ENCODE results near the gene SYCP3.

Gene SYCP3

GRCh38 chr12:101768781-101769180 is 29.5 kb upstream of the SYCP3 start:
- no peak for TF ChIP-seq CTCF (IDR thresholded peaks at IDR 0.05; ENCODE audit: insufficient read depth, low read length, poor library complexity, severe bottlenecking)
- Histone ChIP-seq H3K27me3 (replicated peaks; ENCODE audit: control insufficient read depth, insufficient read depth, low read length) (no peaks in the 10 kb centered on the region), H3K4me3 (replicated peaks; ENCODE audit: low read depth, low read length) (no peak overlapping the region), H3K36me3 (ENCODE audit: control insufficient read depth, insufficient read depth, low read length) (peaks cover 1% of the 10 kb centered on the region)
- no peak for DNase-seq (ENCODE audit: extremely low read depth, insufficient read length)

- TF ChIP-seq CTCF (IDR thresholded peaks at IDR 0.05; ENCODE audit: insufficient read depth, low read length, poor library complexity, severe bottlenecking): peak; percentile 5
- H3K27me3 ChIP-seq (replicated peaks; ENCODE audit: control insufficient read depth, insufficient read depth, low read length): no peaks in the 10 kb centered on the region
- peaks cover 1% of the 10 kb centered on the region for H3K36me3 ChIP-seq (ENCODE audit: control insufficient read depth, insufficient read depth, low read length)
- DNase-seq (ENCODE audit: extremely low read depth, insufficient read length): no peak
- H3K4me3 ChIP-seq (replicated peaks; ENCODE audit: low read depth, low read length): no peak overlapping the region
Measured at GRCh38 chr12:101767537-101767936, 28.3 kb upstream of the SYCP3 start.

GRCh38 chr12:101764051-101764792 is 25.0 kb upstream of the SYCP3 start:
- DNase-seq (ENCODE audit: extremely low read depth, insufficient read length): no peak
- Histone ChIP-seq H3K27me3 (replicated peaks; ENCODE audit: control insufficient read depth, insufficient read depth, low read length) (no peaks in the 10 kb centered on the region), H3K36me3 (ENCODE audit: control insufficient read depth, insufficient read depth, low read length) (peaks cover 1% of the 10 kb centered on the region), H3K4me3 (replicated peaks; ENCODE audit: low read depth, low read length) (no peak overlapping the region)
- no peak for TF ChIP-seq CTCF (IDR thresholded peaks at IDR 0.05; ENCODE audit: insufficient read depth, low read length, poor library complexity, severe bottlenecking)

GRCh38 chr12:101763246-101763931 is 24.1 kb upstream of the SYCP3 start:
- no peak for TF ChIP-seq CTCF (IDR thresholded peaks at IDR 0.05; ENCODE audit: insufficient read depth, low read length, poor library complexity, severe bottlenecking)
- no peaks in the 10 kb centered on the region for H3K36me3 ChIP-seq (ENCODE audit: control insufficient read depth, insufficient read depth, low read length)
- no peak for DNase-seq (ENCODE audit: extremely low read depth, insufficient read length)

GRCh38 chr12:101761781-101762180 is 22.5 kb upstream of the SYCP3 start:
- Histone ChIP-seq H3K4me3 (replicated peaks; ENCODE audit: low read depth, low read length) (no peak overlapping the region), H3K27me3 (replicated peaks; ENCODE audit: control insufficient read depth, insufficient read depth, low read length) (no peaks in the 10 kb centered on the region), H3K36me3 (ENCODE audit: control insufficient read depth, insufficient read depth, low read length) (no peaks in the 10 kb centered on the region; the same call in 1 of the 2 replicates)
- no peak for DNase-seq (ENCODE audit: extremely low read depth, insufficient read length)
- no peak for TF ChIP-seq CTCF (IDR thresholded peaks at IDR 0.05; ENCODE audit: insufficient read depth, low read length, poor library complexity, severe bottlenecking)

More at GRCh38 chr12:101763246-101763931, 24.1 kb upstream of the SYCP3 start:
- no peaks in the 10 kb centered on the region for H3K27me3 ChIP-seq (replicated peaks; ENCODE audit: control insufficient read depth, insufficient read depth, low read length)
- no peak overlapping the region for H3K4me3 ChIP-seq (replicated peaks; ENCODE audit: low read depth, low read length)
